GM15510 (cell line): ENCODE data around the gene SCUBE1.

Experiments
- POLR2A ChIP-seq: IDR thresholded peaks from 3 replicates; pipeline ENCODE4 v1.6.1; 2011; ENCODE audit warnings: borderline replicate concordance; ENCODE audit not compliant: insufficient read length; ENCODE audit errors: extremely low read depth

The SCUBE1 gene

GRCh38 chr22:43272301-43272700 lies 70.9 kb downstream of the SCUBE1 start:
- no peak for TF ChIP-seq POLR2A

GRCh38 chr22:43270949-43271348 lies 72.2 kb downstream of the SCUBE1 start:
- TF ChIP-seq POLR2A, result no peak

DNA sequence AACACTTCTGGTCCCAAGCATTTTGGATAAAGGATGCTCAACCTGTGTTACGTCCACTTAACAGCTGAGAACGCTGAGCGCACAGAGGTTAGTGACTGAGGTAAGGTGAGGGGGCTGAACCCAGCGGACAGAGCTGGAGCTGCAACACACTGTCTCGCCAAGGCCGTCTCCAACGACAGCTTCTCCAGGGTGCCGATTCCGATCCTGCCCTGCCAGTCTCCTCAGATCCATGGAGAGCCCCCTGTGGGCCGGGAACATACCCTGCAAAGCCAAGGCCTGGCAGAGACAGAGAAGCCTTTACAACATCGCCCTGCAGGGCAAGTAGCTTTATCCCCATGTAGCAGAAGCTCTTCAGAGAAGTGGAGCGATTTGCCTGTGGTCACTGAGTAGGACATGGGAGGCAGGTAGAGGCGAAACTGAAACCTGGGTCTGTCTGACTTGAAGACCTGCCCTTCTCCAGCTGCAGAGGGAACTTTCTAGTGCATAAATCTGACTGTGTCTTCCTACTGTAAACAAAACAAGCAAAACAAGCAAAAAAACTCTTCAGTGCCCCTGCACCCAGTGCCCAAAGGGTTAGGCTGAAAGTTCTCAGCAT lies 72.8 kb downstream of the SCUBE1 start:
- no peak for TF ChIP-seq POLR2A

DNA sequence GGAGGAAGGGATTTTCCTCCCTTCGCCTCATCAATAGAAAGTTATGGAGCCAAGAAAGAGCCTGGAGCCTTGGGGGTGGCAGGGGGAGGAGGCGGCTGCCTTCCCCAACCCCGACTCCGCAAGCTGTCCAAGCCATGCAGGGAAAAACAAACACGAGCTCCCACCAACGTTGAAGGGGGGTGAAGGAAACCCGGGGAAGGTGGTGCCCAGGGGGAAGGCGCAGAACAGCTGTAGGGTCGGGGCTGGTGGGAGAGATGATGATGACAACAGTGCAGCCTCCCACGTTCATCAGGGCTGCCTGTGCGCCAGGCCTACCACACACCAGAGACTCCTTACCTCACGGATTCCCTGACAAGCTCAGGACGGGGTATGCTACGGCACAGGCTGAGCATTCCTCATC lies 73.5 kb downstream of the SCUBE1 start:
- TF ChIP-seq POLR2A, result no peak

DNA sequence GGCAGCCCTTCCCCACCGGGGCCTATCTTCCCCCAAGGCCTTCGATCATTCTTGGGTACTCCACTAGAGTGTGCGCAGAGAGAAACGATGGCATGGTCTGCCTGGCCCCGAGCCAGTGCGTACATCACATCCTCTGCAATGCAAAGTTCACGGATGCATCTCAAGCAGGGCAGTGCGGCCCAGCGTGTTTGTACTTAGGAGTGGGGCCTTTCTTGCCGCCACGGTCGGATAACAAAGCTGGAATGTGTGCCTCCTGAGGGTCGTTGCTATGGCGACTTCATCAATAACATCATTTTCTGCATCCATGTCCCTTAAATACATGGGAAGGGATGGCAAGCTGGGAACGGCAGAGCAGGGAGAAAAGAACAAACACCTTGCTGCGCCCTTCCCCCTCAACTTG lies 73.9 kb downstream of the SCUBE1 start:
- no peak for TF ChIP-seq POLR2A

DNA sequence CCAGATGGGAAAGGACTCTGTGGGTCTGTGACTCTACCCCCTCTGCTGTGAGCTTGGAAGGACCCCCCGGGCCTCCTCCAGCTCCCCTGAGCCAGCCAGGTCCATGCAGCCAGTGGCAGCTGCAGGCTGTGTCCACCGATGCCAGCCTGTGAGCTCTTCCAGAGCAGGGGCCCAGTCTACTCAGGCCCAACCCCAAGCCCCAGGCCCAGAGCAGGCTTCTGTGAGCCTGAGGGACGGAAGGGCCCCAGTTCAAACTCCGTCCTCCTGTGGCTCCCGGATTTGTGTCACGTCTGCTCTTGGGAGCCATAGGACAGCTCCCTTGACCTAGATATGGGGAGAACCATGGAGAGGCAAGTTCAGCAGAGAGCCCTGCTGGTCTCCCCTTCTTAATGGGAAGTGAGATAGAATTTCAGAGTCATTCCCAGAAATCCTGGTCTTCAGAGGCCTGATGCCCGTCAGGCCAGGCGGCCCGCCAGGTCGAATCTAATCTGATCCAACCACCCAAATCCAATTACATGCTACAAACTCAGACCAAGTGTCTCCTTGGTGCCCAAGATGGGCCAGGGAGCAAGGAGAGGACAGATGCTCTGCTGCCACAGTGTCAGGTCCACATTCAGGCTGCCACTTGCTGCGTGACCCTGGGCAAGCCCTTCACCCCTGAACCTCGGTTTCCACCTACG lies 75.1 kb downstream of the SCUBE1 start:
- TF ChIP-seq POLR2A, result no peak

DNA sequence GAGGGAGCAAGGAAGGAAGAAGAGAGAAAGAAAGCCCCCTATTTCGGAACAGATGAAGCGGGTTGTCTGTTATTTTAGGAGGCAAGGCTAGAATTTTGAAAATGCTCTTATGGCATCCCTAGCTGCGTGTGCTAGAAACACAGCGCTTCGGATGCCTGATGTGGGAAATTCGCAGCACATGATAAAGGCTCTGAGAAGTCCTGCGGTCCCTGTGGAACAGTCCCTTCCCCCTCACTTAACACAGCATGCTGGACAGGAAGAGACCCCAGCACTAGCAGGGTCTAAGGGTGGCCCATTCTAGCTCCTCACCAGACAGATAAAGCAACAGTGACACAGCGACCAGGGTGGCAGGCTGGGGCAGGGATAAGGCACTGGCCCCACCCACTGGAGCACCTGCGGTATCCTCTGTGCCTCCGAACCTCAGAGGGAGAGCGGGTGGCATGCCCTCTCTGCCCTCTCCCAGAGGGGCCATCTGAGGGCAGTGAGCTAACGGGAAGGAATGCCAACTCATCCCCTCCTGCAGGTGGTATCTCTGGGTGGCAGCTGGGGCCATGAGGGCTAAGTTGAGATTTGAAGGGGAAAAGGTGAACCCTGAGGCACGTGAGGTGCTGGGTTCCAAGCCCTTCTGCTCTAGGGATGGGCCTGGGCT lies 75.7 kb downstream of the SCUBE1 start:
- no peak for TF ChIP-seq POLR2A

DNA sequence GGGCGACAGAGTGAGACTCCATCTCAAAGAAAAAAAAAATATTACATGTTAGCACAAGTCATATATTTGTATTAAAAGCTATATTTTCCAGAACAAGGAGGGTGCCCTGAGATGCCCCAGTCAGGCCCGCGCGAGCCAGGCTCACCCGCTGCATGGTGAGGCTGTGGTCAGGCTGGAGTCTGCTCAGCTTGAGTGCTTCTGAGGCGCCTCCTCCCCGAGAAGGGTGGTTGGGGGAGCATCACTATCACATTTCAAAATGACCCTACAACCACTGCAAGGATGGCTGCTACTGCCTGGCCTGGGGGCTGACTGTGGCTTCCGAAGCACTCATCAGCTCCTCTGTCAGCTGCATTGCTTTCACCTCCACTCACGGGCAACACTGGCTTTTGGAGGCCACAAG lies 77.1 kb downstream of the SCUBE1 start:
- no peak for TF ChIP-seq POLR2A

- no peak for TF ChIP-seq POLR2A
Observed at GRCh38 chr22:43263645-43264514, 79.3 kb downstream of the SCUBE1 start.

- no peak for TF ChIP-seq POLR2A
Observed at GRCh38 chr22:43262990-43263644, 80.1 kb downstream of the SCUBE1 start.

- no peak for TF ChIP-seq POLR2A
Observed at GRCh38 chr22:43260331-43261231, 82.6 kb downstream of the SCUBE1 start.

GRCh38 chr22:43257961-43258360 lies 85.2 kb downstream of the SCUBE1 start:
- no peak for TF ChIP-seq POLR2A

GRCh38 chr22:43257549-43257948 lies 85.6 kb downstream of the SCUBE1 start:
- no peak for TF ChIP-seq POLR2A
